ENCODE data around the gene FAIM.

Gene FAIM

DNA sequence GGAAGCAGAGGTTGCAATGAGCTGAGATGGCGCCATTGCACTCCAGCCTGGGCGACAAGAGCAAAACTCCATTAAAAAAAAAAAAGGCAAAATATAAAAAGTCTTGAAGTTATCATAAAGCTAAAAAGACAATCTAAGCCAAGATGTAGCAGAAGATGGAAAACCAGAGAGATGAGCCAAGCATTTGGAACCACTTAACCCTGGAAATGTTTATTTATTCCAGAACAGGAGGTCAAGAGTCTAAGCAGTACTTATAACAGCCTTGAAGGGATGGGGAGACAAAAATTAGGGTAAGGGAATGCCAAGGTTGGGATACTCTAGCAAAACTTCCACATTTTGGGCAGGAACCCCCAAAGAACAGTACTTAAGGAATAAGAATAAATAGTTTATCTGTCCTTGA is 30.1 kb downstream of the FAIM start:
- H3K4me3 ChIP-seq (ENCODE audit: control insufficient read depth, low read depth, low read length): no peak overlapping the region
- DNase-seq (ENCODE audit: low read depth): no peak
- TF ChIP-seq, protein P1, sequence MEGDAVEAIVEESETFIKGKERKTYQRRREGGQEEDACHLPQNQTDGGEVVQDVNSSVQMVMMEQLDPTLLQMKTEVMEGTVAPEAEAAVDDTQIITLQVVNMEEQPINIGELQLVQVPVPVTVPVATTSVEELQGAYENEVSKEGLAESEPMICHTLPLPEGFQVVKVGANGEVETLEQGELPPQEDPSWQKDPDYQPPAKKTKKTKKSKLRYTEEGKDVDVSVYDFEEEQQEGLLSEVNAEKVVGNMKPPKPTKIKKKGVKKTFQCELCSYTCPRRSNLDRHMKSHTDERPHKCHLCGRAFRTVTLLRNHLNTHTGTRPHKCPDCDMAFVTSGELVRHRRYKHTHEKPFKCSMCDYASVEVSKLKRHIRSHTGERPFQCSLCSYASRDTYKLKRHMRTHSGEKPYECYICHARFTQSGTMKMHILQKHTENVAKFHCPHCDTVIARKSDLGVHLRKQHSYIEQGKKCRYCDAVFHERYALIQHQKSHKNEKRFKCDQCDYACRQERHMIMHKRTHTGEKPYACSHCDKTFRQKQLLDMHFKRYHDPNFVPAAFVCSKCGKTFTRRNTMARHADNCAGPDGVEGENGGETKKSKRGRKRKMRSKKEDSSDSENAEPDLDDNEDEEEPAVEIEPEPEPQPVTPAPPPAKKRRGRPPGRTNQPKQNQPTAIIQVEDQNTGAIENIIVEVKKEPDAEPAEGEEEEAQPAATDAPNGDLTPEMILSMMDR (IDR thresholded peaks at IDR 0.05; ENCODE audit: control insufficient read depth, insufficient read depth, low read depth, low read length, missing control alignments): no peak

DNA sequence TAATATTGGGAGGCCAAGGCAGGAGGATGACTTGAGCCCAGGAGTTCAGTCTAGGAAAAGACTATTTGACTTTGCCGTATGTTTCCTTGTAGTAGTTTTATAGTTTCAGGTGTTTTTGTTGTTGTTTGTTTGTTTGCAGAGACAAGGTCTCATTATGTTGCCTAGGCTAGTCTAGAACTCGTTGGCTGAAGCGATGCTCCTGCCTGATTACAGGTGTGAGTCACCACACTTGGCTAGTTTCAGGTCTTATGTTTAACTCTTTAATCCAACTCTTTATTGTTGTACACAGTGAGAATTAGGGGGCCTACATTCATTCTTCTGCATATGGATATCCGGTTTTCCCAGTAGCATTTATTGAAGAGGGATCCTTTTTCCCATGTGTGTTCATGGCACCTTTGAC is 32.0 kb downstream of the FAIM start:
- TF ChIP-seq, protein P1 (IDR thresholded peaks at IDR 0.05; ENCODE audit: control insufficient read depth, insufficient read depth, low read depth, low read length, missing control alignments): no peak
- no peak for DNase-seq (ENCODE audit: low read depth)
- no peak overlapping the region for H3K4me3 ChIP-seq (ENCODE audit: control insufficient read depth, low read depth, low read length)

DNA sequence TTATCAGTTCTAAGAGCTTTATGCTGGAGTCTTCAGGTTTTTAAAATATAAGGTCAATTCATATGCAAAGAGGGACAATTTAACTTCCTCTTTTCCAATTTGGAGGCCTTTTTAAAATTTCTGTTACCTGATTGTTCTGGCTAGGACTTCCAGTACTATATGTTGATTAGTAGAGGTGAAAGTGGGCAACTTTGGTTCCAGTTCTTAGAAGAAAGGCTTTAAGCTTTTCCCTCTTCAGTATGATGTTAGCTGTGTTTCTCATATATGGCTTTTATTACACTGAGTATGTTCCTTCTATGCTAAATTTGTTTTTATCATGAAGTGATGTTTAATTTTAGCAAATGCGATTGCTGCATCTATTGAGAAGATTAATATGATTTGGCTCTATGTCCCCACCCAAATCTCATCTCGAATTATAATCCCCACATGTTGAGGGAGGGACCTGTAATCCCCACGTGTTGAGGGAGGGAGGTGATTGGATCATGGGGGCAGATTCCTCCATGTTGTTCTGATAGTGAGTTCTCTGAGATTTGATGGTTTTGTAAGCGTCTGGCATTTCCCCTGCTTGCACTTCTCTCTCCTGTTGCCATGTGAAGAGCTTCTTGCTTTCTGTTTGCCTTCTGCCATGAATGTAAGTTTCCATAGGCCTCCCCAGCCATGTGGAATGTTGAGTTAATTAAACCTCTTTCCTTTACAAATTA is 33.8 kb downstream of the FAIM start:
- TF ChIP-seq, protein P1 (IDR thresholded peaks at IDR 0.05; ENCODE audit: control insufficient read depth, insufficient read depth, low read depth, low read length, missing control alignments): no peak
- DNase-seq (ENCODE audit: low read depth): no peak
- no peak overlapping the region for H3K4me3 ChIP-seq (ENCODE audit: control insufficient read depth, low read depth, low read length)

DNA sequence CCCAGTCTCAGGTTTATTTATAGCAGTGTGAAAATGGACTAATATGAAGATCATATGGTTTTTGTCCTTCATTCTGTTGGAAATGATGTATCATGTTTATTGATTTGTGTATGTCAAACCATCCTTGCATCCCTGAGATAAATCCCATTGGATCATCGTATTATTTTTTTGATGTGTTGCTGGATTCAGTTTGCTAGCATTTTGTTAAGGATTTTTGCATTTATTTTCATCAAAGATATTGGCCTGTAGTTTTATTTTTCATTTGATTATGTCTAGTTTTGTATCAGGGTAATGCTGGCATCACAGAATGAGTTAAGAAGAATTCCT is 34.3 kb downstream of the FAIM start:
- TF ChIP-seq, protein P1 (IDR thresholded peaks at IDR 0.05; ENCODE audit: control insufficient read depth, insufficient read depth, low read depth, low read length, missing control alignments): no peak
- no peak for DNase-seq (ENCODE audit: low read depth)
- no peak overlapping the region for H3K4me3 ChIP-seq (ENCODE audit: control insufficient read depth, low read depth, low read length)

DNA sequence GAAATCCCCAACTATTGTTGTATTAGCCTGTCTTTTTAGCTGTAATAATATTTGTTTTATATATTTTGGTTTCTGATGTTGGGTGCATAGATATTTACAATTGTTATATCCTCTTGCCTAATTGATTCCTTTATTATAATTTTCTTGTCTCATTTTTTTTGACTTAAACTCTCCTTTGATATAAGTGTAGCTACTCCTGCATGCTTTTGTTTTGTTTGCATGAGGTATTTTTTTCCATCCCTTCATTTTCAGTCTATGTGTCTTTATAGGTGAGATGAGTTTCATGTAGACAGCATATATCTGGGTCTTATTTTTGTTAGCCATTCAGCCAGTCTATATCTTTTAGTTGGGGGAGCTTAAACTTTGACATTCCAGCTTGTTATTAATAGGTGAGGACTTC is 37.4 kb downstream of the FAIM start:
- no peak overlapping the region for H3K4me3 ChIP-seq (ENCODE audit: control insufficient read depth, low read depth, low read length)
- DNase-seq (ENCODE audit: low read depth): no peak
- TF ChIP-seq, protein P1 (IDR thresholded peaks at IDR 0.05; ENCODE audit: control insufficient read depth, insufficient read depth, low read depth, low read length, missing control alignments): no peak

DNA sequence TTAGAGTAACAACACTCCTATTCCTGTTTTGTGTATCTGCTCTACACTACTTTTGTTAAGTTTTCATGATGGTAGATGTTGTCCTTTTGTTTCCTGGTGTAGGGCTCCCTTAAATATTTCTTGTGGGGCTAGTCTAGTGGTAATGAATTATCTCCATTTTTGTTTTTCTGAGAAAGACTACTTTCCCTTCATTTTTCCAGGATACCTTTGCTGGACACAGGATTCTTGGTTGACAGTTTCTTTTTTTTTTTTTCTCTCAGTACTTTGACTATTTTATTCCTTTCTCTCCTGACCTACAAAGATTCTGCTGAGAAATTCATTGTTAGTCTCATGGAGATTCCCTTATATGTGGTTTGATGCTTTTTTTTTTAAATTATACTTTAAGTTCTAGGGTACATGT is 37.9 kb downstream of the FAIM start:
- TF ChIP-seq, protein P1 (IDR thresholded peaks at IDR 0.05; ENCODE audit: control insufficient read depth, insufficient read depth, low read depth, low read length, missing control alignments): no peak
- no peak overlapping the region for H3K4me3 ChIP-seq (ENCODE audit: control insufficient read depth, low read depth, low read length)
- no peak for DNase-seq (ENCODE audit: low read depth)

DNA sequence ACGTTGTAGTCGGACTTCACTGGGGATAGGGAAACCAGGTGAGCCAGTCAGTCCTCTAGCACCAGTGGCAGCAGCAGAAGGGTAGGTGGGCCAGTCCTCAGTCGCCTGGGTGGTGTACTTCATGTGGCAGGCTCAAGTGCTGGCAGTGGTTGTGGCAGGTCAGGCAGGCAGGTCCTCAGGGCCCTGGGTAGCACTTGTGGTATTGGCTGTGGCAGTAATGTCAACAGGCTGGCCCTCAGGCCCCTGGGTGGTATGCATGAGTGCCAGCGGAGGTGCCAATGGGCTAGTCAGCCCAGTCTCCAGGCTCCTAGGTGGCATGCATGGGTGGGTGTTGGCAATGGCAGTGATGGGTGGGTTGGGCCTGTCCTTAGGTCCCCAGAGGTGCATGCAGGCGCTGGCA is 40.6 kb downstream of the FAIM start:
- TF ChIP-seq, protein P1 (IDR thresholded peaks at IDR 0.05; ENCODE audit: control insufficient read depth, insufficient read depth, low read depth, low read length, missing control alignments): no peak

More for the DNA sequence above, 40.6 kb downstream of the FAIM start:
- H3K4me3 ChIP-seq (ENCODE audit: control insufficient read depth, low read depth, low read length): no peak overlapping the region
- DNase-seq (ENCODE audit: low read depth): no peak
